Measurements from ENCODE around the gene SUPT20HL2. TPM values are rescaled to one million over a fixed set of nuclear protein-coding genes. Genes with fewer than 3 reads are reported as not detected.

Gene SUPT20HL2
- total RNA-seq, 4 donors from 2014 or later = not detected

GRCh38 chrX:24282381-24283126 lies 31.3 kb downstream of the SUPT20HL2 start:
- TF ChIP-seq, protein P1, sequence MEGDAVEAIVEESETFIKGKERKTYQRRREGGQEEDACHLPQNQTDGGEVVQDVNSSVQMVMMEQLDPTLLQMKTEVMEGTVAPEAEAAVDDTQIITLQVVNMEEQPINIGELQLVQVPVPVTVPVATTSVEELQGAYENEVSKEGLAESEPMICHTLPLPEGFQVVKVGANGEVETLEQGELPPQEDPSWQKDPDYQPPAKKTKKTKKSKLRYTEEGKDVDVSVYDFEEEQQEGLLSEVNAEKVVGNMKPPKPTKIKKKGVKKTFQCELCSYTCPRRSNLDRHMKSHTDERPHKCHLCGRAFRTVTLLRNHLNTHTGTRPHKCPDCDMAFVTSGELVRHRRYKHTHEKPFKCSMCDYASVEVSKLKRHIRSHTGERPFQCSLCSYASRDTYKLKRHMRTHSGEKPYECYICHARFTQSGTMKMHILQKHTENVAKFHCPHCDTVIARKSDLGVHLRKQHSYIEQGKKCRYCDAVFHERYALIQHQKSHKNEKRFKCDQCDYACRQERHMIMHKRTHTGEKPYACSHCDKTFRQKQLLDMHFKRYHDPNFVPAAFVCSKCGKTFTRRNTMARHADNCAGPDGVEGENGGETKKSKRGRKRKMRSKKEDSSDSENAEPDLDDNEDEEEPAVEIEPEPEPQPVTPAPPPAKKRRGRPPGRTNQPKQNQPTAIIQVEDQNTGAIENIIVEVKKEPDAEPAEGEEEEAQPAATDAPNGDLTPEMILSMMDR (IDR thresholded peaks at IDR 0.05; ENCODE audit: low read depth) = no peak

DNA sequence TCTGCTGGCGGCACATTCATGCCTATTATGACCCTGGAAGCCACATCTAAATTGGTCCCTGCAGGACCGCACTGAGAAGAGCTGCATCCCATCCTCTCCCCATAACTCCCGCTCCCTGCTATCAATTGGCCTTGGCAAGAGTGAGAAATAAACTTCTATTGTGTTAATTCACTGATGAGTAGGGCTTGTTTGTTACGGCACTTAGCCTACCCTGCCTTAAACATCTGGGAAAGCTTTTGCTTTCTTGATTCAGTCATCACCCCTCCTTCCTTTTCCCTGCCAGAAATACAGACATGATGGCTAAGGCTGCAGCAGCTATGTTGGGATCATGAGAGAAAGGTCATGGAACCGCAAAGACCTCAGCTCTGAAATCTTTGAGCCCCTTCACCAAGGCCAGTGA lies 36.5 kb downstream of the SUPT20HL2 start:
- TF ChIP-seq, protein P1 (IDR thresholded peaks at IDR 0.05; ENCODE audit: low read depth) = no peak

DNA sequence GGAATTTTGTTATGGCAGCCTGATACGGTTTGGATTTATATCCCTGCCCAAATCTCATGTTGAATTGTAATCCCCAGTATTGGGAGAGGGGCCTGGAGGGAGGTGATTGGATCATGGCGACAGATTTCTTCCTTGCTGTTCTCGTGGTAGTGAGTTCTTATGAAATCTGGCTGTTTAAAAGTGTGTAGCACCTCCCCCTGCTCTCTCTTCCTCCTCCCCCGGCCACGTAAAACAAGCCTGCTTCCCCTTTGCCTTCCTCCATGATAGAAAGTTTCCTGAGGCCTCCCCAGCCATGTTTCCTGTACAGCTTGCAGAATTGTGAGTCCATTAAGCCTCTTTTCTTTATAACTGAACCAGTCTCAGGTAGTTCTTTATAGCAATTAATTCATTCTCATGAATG lies 37.9 kb downstream of the SUPT20HL2 start:
- TF ChIP-seq, protein P1 (IDR thresholded peaks at IDR 0.05; ENCODE audit: low read depth) = no peak

DNA sequence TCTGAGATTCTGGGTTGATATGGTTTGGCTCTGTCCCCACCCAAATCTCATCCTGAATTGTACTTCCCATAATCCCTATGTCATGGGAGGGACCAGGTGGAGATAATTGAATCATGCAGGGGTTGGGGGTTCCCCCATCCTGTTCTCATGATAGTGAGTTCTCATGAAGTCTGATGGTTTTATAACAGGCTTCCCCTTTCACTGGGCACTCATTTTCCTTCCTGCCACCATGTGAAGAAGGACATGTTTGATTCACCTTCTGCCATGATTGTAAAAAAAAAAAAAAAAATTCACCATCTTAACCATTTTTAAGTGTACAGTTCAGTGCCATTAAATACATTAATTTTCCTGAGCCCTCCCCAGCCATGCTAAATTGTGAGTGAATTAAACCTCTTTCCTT lies 42.6 kb downstream of the SUPT20HL2 start:
- TF ChIP-seq, protein P1 (IDR thresholded peaks at IDR 0.05; ENCODE audit: low read depth) = no peak

- TF ChIP-seq, protein P1 (IDR thresholded peaks at IDR 0.05; ENCODE audit: low read depth) = no peak
Measured at GRCh38 chrX:24268786-24269185, 45.1 kb downstream of the SUPT20HL2 start.

- TF ChIP-seq, protein P1 (IDR thresholded peaks at IDR 0.05; ENCODE audit: low read depth) = no peak
Measured at GRCh38 chrX:24266996-24267395, 46.9 kb downstream of the SUPT20HL2 start.

- TF ChIP-seq, protein P1 (IDR thresholded peaks at IDR 0.05; ENCODE audit: low read depth) = no peak
Measured at GRCh38 chrX:24264383-24264782, 49.5 kb downstream of the SUPT20HL2 start.

Data from subcutaneous adipose tissue (tissue), 4 donors.